Stimulated activated CD4-positive, alpha-beta T cell treated with anti-CD3 and anti-CD28 coated beads, Interleukin-4, amount 100 ng/mL, for 1 hour (primary cell): Measurements from ENCODE around the gene MGRN1.
A peak's percentile ranks its signal among the peaks of the same experiment; 100 is the strongest.

Source experiments
- DNase-seq: peaks from one replicate; pipeline ENCODE4 v3.0.0-alpha.2; 2020

Gene MGRN1

GRCh38 chr16:4689864-4690704 lies 65.5 kb downstream of the MGRN1 start:
- no peak for DNase-seq

- no peak for DNase-seq
These were observed 66.5 kb downstream of the MGRN1 start for GRCh38 chr16:4690946-4691665.

DNA sequence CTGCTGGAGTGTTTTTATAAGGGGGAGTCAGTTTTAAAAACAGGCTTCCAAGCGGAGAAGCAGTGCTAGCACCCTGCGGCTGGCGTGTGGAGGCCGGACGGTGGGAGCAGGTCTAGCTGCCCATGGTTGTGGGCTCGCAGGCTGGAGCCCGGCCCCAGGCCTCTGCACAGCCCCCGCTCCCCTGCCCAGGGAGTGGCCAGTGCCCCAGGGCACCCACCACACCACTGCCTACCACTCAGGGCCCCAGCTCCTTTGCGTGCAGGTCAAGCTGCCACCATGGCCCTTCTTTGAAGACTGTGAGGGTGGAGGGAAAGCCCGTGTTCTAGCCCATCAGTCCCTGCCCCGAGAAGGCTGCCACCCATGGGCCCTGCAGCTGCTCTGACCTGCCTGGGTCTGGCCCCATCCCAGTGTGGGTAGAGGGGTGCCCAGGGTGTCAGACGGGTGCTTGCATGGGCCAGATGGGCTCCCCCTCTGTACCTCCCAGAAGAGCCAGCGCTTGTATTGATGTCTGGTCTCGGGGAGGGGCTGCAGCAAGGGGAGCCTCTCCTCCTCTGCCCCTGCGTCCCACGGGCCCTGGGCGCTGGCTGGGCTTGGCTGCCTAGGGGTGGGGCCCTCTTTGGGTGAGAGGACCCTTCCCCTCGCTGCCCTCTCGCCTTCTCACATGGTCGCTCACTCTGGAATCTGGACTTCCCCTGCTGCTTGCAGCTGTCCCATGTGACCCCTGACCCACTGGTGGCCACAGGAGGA lies 67.2 kb downstream of the MGRN1 start:
- no peak for DNase-seq

DNA sequence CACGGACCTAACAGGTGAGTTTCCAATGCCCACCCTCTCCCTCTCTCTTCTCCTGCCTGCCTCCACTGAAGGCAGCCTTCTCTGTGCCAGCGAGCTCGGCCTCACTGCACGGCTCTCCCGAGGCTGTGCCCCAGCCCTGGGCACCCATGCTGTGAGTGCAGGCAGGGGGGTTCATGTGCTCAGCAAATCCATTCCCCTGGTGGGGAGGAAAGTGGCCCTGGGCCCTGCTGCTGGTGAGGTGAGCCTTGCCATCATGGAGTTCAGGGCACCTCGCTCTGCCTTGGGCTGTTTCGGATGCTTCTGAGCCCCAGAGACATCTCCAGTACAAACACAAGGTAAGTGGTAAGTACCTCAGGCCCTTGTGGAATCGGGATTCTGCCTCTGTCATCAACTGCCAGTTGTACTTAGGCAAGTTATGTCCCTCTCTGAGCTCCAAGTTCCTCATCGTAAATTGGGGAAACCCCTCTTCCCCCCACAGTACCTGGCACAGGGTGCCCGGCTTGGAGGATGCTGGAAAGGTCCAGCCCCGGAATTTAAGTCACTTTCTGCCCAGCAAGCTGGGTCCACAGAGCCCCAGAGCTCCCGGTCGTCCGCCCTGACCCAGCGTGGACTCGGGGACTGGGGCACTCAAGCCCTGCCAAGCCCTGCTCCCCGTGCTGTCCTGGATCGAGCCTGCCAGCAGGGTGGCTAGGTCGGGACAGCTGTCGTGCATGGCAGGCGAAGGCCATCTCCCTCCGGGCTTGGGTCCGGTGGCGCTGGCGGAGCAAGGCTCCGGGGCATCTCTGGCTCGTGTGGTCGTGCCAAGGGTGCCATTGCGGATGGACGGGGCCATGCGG lies 68.1 kb downstream of the MGRN1 start:
- no peak for DNase-seq

DNA sequence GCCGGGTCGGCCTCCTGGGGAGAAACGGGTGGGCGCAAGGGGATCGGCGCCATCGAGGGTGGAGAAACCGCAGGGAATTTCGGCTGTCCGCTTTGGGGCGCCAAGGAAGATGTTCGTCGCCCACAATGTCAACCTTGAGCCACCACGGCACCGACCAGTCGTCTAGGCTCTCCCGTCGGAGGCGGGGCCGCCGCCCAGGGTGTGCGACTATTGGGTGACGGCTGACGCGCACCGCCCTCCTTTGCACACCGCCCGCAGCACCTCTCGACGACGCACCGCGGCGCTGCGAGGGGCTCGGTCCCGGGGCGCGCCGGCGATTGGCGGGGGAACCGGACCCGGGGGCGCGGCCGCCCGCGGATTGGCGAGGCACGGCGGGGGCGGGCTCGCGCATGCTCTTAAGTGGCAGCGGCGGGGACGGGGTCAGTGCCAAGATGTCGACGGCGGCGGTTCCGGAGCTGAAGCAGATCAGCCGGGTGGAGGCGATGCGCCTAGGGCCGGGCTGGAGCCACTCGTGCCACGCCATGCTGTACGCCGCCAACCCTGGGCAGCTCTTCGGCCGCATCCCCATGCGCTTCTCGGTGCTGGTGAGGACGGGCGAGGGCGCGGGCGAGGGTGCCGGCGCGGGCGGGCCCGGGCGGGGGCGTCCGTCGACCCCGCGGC lies 68.8 kb downstream of the MGRN1 start, which contains the start of gene NUDT16L1:
Gene NUDT16L1 (plus strand): TSS at position 267 of the 660 bp plus-strand sequence. CDS start 165 bp downstream, at position 432.
- peak; percentile 98 for DNase-seq

GRCh38 chr16:4693956-4694641 lies 69.5 kb downstream of the MGRN1 start:
- DNase-seq, result peak; percentile 54

DNA sequence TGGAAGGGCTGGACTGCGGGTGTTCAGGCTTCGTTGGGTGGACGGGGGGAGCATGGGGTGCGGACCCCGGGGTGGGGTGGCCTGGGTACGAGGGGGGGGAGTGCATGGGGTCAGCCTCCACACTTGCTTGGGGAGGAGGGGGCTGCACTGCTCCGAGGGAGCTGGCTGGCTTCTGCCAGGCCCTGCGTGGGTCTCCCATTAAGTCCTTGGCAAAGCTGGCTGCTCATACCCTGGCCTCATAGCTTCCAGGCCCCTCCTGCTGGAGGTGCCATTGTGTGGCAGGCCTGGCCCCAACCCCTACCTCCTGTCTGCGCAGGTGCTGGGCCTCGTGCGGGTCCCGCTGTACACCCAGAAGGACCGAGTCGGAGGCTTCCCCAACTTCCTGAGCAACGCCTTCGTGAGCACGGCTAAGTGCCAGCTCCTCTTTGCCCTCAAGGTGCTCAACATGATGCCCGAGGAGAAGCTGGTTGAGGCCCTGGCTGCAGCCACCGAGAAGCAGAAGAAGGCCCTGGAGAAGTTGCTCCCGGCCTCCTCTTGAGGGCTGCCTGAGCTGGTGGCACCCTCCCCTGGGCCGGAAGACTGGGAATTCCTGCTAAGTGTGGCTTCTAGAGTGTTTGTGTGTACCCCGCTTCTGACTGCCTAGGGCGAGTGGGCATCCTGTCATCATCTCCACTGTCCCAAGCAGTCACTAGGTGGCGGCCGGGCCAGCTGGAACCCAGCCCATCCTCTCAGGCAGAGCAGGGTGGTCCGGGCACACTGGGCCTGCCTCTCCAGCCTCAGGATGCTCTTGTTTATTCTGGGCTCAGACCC lies 70.2 kb downstream of the MGRN1 start:
- DNase-seq, result no peak

DNA sequence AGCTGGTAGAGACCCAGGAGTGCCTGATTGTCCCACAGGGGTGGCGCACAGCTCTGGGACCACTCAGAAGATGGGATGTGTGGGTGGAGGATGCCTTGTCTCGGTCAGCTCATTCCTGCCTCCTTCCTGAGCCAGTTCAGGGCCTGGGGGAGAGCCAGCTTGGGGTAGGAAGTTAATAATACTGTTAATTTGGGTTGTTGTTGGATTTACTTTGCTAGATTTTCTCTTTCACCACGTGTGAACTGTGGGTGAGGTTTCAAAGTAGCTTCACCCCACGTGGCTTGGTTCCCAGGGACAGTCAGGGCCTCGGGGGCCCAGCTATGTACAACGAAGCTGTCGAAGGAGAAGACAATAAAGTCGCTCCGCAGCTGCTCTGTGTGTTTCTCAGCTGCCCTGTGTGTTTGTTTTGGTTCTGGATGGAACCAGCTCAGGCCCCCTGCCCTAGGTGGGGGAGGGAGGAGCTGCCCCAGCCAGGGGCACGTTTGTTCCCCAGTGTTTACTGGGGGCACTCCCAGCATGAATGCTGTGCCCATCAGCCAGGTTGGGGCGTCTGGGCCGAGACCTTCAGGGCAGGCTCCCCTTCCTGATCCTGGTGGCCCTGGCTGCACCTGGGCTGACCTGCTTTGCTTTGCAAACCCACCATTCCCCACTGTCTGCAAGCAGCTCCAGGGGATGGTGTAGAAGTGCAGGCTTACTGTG lies 71.0 kb downstream of the MGRN1 start:
- no peak for DNase-seq

DNA sequence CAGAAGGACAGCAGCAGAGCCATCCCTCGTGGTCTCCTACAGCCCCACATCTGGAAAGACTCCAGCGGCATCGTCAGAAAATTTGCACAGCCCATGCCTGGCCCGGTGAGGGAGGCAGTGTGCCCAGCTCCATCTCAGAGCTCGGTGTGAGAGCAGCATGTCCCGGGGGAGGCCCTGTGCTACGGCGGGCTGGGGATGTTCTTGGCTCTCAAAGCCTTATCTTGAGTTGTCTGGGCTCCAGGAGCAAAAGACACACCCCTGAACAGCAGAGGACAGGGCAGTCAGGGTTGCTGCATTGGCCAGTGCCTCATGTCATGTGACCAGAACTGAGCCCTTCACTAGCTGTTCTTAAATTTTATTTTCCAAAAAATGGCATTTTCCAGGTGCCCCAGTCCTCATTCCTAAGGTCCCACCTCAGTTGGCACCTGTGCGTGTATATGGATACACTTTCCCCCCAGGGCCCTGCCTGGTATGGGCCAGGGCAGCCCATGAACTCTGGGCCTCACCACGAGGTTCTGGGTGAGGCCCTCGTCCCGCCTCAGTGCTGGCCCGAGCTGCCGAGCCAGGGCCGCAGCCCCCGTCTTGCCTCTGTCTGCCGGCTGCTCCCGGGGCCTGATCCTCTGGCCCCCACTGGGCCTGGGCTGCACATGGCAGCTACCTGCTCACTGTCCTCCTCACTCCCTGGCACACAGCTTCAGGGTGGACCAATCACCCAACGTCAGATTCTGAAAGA lies 71.7 kb downstream of the MGRN1 start:
- DNase-seq, result no peak

- no peak for DNase-seq
These were observed 72.5 kb downstream of the MGRN1 start for GRCh38 chr16:4696905-4697847.

DNA sequence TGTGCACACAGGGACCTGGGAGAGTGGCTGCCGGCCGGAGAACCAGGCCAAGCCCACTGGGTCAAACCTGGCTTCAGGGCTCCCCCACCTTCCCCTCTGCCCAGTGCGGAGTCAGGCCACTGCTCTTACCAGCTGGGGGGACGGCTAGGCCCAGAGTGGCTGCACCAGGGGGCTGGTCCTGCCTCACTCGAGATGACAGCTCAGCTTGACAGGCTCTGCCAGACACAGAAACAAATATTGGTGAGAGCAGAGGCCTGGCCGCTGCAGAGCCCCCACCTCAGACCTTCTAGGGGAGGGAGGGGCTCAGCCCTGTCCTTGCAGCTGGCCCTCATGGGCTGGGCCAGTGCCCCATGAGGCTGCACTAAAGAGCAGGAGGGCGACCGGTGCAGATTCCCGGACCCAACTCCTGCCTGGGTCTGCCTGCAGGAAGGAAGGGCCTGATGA lies 73.2 kb downstream of the MGRN1 start:
- no peak for DNase-seq

DNA sequence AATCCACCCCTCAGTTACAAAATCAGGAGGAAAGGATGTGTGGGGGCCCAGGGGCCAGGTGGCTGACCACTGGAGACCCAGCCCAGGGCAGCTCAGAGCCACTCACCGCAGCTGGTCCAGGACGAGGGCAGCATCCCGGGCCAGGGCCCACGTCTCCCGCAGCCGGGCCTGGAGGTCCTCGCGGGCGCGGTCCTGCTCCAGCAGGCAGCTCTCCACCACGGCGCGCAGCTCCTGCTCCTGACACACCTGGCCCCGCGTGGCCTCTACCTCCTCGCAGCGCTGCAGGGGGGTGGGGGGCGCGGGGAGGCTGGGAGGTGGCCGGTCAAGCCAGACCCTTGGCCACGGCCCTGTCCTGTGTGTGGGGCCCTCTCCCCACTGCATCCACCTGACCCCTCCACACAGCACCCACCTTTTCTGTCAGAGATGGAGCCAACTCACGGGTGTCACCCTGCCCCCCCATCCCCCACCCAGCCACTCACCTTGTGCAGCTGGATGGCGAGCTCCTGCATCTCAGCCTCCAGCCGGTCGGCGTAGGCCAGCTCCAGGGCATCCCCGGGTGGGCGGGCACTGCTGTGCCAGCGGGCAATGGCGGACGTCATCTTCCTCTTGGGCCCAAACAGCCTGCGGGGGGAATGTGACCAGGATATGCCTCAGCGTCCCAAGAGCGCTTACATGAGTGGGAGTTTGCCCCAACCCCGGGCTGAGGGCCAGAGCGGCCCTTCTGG lies 73.9 kb downstream of the MGRN1 start:
- DNase-seq, result no peak

GRCh38 chr16:4699046-4699556 lies 74.5 kb downstream of the MGRN1 start:
- no peak for DNase-seq

DNA sequence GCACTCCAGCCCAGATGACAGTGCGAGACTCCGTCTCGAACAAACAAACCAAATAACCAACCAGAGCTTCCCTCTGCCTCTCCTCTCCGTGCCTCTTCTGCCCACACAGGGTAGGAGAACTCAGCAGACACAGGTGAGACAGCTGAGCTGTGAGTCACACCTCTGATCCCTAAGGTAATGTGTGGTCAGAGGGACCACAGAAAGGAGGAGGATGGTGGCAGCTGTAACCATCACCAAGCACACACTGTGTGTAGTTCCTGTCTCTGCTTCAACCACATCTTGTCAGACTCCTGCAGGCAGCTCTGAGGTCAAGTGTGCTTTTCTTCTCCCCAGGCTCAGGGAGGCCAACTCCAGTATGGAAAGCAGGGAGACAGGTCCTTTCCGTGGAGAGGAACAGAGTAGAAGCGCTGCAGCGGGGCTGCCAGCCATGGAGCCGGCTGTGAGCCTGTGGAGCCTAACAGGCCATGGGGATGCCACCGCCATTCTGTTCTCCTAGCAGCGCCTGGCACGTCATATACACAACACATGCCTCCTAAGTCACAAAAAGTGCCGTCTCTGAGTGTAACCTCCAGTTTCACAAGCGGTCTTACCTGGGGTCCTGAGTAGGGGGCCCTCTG lies 75.9 kb downstream of the MGRN1 start:
- no peak for DNase-seq

DNA sequence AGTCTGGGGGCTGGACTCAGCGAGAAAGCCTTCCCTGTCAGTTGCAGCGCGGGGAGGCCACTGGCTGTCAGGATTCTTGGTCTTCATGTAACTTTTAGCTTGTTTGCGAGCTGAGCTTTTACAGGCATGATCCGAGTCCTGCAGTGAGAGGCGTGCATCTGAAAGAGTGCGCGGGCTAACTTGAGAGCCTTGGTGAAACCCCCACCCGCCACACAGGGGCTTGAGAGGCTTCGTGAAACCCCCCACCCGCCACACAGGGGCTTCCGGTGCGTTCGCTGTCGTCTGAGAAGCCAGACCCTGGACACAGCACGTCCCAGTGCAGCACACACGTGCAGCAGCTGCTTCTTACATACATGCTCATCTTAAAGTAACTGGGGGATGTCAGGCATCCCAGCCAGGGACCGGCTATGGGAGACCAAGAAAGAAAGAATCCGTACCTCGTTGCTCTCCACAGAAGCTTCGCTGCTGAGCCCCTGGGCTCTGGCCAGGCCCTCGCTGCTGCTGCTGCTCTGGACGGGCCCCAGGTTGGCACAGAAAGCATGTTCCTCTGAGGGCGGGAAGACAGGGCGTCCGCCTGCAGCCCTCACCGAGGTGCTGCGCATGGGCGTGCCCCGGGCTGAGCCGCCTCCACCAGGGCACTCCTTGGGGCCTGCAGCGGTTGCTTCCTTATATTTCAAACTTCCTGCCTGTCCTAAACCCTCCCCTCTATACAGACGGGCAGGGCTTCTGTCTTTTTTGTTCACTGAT lies 76.5 kb downstream of the MGRN1 start:
- no peak for DNase-seq
